GM13976 (cell line): ENCODE measurements around the gene RPL15.

Experiments used
- DNase-seq: peaks from one replicate; pipeline ENCODE4 v3.0.0; 2012; ENCODE audit warnings: low spot score
- CTCF ChIP-seq: IDR thresholded peaks from 2 replicates; pipeline ENCODE4 v1.5.1; 2012; ENCODE audit warnings: borderline replicate concordance, mild to moderate bottlenecking; ENCODE audit not compliant: insufficient read depth; ENCODE audit errors: extremely low read depth, missing control alignments, control extremely low read depth
- in situ Hi-C: fragments of 300-500 bp; cut with MboI; formaldehyde crosslinking; loops from one replicate; pipeline ENCODE4 v1.12.0; 2022; ENCODE audit warnings: low sequenced_read_pairs, mixed read lengths, inconsistent platforms; ENCODE audit not compliant: unreplicated experiment

Gene RPL15

GRCh38 chr3:23889386-23889785 is 27.5 kb upstream of the RPL15 start:
- TF ChIP-seq CTCF = no peak
- no peak for DNase-seq
- in situ Hi-C loops = loop anchor here (25.0 kb wide), 1 partner anchor 348 kb away; no protein-coding TSS in a partner anchor

- no peak for DNase-seq
- TF ChIP-seq CTCF = no peak
- in situ Hi-C loops = loop anchor here (25.0 kb wide), 1 partner anchor 347 kb away; no protein-coding TSS in a partner anchor
These were observed 27.0 kb upstream of the RPL15 start for GRCh38 chr3:23889950-23890349.

- no peak for TF ChIP-seq CTCF
- in situ Hi-C loops = loop anchor here (25.0 kb wide), 1 partner anchor 343 kb away; no protein-coding TSS in a partner anchor
- DNase-seq = no peak
These were observed 22.5 kb upstream of the RPL15 start for GRCh38 chr3:23894254-23895061.

DNA sequence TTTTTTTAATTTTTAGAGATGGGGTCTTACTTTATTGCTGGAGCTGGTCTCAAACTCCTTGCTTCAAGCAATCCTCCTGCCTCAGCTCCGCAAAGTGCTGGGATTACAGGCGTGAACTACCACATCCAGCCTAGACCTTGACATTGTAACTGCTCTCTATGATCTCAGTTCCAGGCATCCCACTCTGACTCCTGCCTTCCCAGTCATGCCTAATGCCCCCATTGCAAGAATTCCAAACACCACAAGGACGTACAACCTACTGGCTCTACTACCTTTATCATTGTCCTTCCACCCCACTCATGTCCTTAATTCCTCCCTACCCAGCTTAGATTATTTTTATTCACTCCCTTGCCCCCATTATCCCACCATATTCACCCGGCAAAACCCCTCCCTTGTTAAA is 21.8 kb upstream of the RPL15 start:
- TF ChIP-seq CTCF = no peak
- in situ Hi-C loops = loop anchor here (25.0 kb wide), 1 partner anchor 342 kb away; no protein-coding TSS in a partner anchor
- no peak for DNase-seq

- in situ Hi-C loops = no loop called here
- no peak for TF ChIP-seq CTCF
- no peak for DNase-seq
These were observed 16.2 kb upstream of the RPL15 start for GRCh38 chr3:23900744-23901143.

GRCh38 chr3:23904545-23904944 is 12.4 kb upstream of the RPL15 start:
- DNase-seq = no peak
- no peak for TF ChIP-seq CTCF
- in situ Hi-C loops = no loop called here

GRCh38 chr3:23909341-23909740 is 7.6 kb upstream of the RPL15 start:
- no peak for TF ChIP-seq CTCF
- DNase-seq = no peak
- in situ Hi-C loops = no loop called here
